ENCODE data around the gene SSR1. TPM values are rescaled to one million over a fixed set of nuclear protein-coding genes. Genes with fewer than 3 reads are reported as not detected.

The SSR1 gene
- total RNA-seq, 2 experiments from 2014 or later, result 49.6 to 55.1 TPM

GRCh38 chr6:7252390-7252789 lies 60.6 kb downstream of the SSR1 start:
- peaks cover 0 to 14% of the 10 kb centered on the region in 2 experiments for H3K9me3 ChIP-seq (ENCODE audit: control insufficient read depth in 1 of 2, insufficient read depth in 1 of 2, low read length in 2 of 2)
- DNase-seq (no peak), ATAC-seq (ENCODE audit: poor library complexity) (no peak)
- Mint-ChIP-seq H3K27me3 (no peaks in the 10 kb centered on the region), H3K4me1 (ENCODE audit: low read depth) (no peaks in the 10 kb centered on the region), H3K9me3 (peaks cover 3% of the 10 kb centered on the region), H3K27ac (no peak overlapping the region), H3K4me3 (no peak overlapping the region), H3K36me3 (ENCODE audit: low read depth) (peaks cover 43% of the 10 kb centered on the region)
- POLR2A ChIA-PET, result interaction anchor here (0.6 kb wide), 1 partner anchor 46 kb away, joined by 3 read pairs; no protein-coding TSS in a partner anchor
- peaks cover 32% of the 10 kb centered on the region for H3K36me3 ChIP-seq (ENCODE audit: insufficient read depth, low read length)
- TF ChIP-seq, protein P1, sequence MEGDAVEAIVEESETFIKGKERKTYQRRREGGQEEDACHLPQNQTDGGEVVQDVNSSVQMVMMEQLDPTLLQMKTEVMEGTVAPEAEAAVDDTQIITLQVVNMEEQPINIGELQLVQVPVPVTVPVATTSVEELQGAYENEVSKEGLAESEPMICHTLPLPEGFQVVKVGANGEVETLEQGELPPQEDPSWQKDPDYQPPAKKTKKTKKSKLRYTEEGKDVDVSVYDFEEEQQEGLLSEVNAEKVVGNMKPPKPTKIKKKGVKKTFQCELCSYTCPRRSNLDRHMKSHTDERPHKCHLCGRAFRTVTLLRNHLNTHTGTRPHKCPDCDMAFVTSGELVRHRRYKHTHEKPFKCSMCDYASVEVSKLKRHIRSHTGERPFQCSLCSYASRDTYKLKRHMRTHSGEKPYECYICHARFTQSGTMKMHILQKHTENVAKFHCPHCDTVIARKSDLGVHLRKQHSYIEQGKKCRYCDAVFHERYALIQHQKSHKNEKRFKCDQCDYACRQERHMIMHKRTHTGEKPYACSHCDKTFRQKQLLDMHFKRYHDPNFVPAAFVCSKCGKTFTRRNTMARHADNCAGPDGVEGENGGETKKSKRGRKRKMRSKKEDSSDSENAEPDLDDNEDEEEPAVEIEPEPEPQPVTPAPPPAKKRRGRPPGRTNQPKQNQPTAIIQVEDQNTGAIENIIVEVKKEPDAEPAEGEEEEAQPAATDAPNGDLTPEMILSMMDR (IDR thresholded peaks at IDR 0.05), result no peak
- H3K4me3 ChIP-seq (ENCODE audit: low read length), result no peak overlapping the region
- H3K27me3 ChIP-seq (ENCODE audit: control insufficient read depth in 1 of 2, insufficient read depth in 2 of 2, low read length in 2 of 2), result no peaks in the 10 kb centered on the region
- CTCF ChIA-PET, result interaction anchor here (0.6 to 1.2 kb wide), 2 partner anchors 9 to 578 kb away, joined by 3 read pairs; no protein-coding TSS in a partner anchor
- no peak overlapping the region for H3K27ac ChIP-seq (ENCODE audit: low read depth in 1 of 2, low read length in 2 of 2)
- intact Hi-C loops (cut with DNase I, micrococcal nuclease), result no loop called here
- no peaks in the 10 kb centered on the region for H3K4me1 ChIP-seq (ENCODE audit: insufficient read depth, low read length)

DNA sequence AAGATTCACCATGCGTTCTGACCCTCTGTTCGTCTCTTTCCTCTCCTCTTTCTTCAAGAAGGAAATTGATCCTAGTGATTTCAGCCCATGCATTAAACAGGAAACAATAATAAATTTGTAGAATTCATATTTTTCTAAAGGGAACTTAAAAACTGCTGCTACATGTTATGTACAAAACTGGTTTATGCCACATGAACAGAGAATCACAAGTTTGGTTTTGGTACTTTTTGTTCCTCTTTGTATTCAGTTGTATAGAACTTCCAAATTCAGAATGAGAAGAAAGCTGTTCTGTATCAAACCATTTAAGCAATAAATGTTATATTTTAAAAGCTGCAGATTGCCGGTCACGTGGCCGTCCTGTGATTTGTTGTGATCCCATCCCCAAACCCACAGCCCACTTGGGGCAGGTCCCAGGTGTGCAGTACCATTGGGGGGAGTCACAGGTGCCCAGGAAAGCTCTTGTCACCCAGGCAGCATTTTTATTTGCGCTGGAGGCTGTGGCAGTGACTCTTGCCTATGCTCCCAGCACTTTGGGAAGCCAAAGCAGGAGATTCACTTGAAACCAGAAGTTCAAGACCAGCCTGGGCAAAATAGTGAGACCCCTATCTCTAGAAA lies 61.2 kb downstream of the SSR1 start:
- intact Hi-C loops (cut with DNase I, micrococcal nuclease), result no loop called here
- H3K27ac ChIP-seq (ENCODE audit: low read depth in 1 of 2, low read length in 2 of 2), result no peak overlapping the region
- Mint-ChIP-seq H3K4me1 (ENCODE audit: low read depth) (no peaks in the 10 kb centered on the region), H3K9me3 (peaks cover 2% of the 10 kb centered on the region), H3K36me3 (ENCODE audit: low read depth) (peaks cover 43% of the 10 kb centered on the region), H3K27ac (no peak overlapping the region), H3K27me3 (no peaks in the 10 kb centered on the region), H3K4me3 (no peak overlapping the region)
- no peaks in the 10 kb centered on the region for H3K27me3 ChIP-seq (ENCODE audit: control insufficient read depth in 1 of 2, insufficient read depth in 2 of 2, low read length in 2 of 2)
- H3K9me3 ChIP-seq (ENCODE audit: control insufficient read depth in 1 of 2, insufficient read depth in 1 of 2, low read length in 2 of 2), result peaks cover 0 to 14% of the 10 kb centered on the region in 2 experiments
- ATAC-seq (ENCODE audit: poor library complexity) (no peak), DNase-seq (no peak)
- ChIA-PET POLR2A (interaction anchor here (0.6 kb wide), 1 partner anchor 45 kb away, joined by 3 read pairs; no protein-coding TSS in a partner anchor), CTCF (interaction anchor here (0.6 to 1.2 kb wide), 2 partner anchors 8 to 578 kb away, joined by 3 read pairs; no protein-coding TSS in a partner anchor)
- H3K4me1 ChIP-seq (ENCODE audit: insufficient read depth, low read length), result no peaks in the 10 kb centered on the region
- peaks cover 39% of the 10 kb centered on the region for H3K36me3 ChIP-seq (ENCODE audit: insufficient read depth, low read length)
- TF ChIP-seq, protein P1 (IDR thresholded peaks at IDR 0.05), result no peak
- H3K4me3 ChIP-seq (ENCODE audit: low read length), result no peak overlapping the region

- POLR2A ChIA-PET, result no interaction called here
- TF ChIP-seq, protein P1 (IDR thresholded peaks at IDR 0.05), result no peak
- DNase-seq (no peak), ATAC-seq (ENCODE audit: poor library complexity) (no peak)
- CTCF ChIA-PET, result no interaction called here
- Mint-ChIP-seq H3K4me3 (no peak overlapping the region), H3K36me3 (ENCODE audit: low read depth) (peaks cover 52% of the 10 kb centered on the region), H3K27me3 (no peaks in the 10 kb centered on the region), H3K27ac (no peak overlapping the region), H3K4me1 (ENCODE audit: low read depth) (no peaks in the 10 kb centered on the region), H3K9me3 (no peaks in the 10 kb centered on the region)
- peaks cover 0 to 10% of the 10 kb centered on the region in 2 experiments for H3K9me3 ChIP-seq (ENCODE audit: control insufficient read depth in 1 of 2, insufficient read depth in 1 of 2, low read length in 2 of 2)
- H3K4me3 ChIP-seq (ENCODE audit: low read length), result no peak overlapping the region
- no peaks in the 10 kb centered on the region for H3K27me3 ChIP-seq (ENCODE audit: control insufficient read depth in 1 of 2, insufficient read depth in 2 of 2, low read length in 2 of 2)
- no peak overlapping the region for H3K27ac ChIP-seq (ENCODE audit: low read depth in 1 of 2, low read length in 2 of 2)
- H3K4me1 ChIP-seq (ENCODE audit: insufficient read depth, low read length), result no peaks in the 10 kb centered on the region
- intact Hi-C loops (cut with DNase I, micrococcal nuclease), result no loop called here
- peaks cover 47% of the 10 kb centered on the region for H3K36me3 ChIP-seq (ENCODE audit: insufficient read depth, low read length)
Measured at GRCh38 chr6:7250812-7251211, 62.2 kb downstream of the SSR1 start.

All from CD4-positive, alpha-beta T cell (primary cell).